HG03103 (cell line): ENCODE results near the gene CAPNS2.

Experiments
- ATAC-seq: cut with Tn5 transposase; IDR thresholded peaks from one replicate; pipeline ENCODE4 v1.9.1; 2021; ENCODE audit warnings: low read depth; ENCODE audit not compliant: unreplicated experiment

CAPNS2 gene

GRCh38 chr16:55566432-55567175, at the start of gene CAPNS2:
TSS of gene CAPNS2 (plus strand) at chr16:55566684. CDS start at chr16:55566757, 73 bp downstream.
- no peak for ATAC-seq

- ATAC-seq = no peak
Measured at GRCh38 chr16:55521792-55522191, 44.7 kb upstream of the CAPNS2 start.

GRCh38 chr16:55526441-55526840, 40.0 kb upstream of the CAPNS2 start:
- ATAC-seq = no peak

- ATAC-seq = no peak
Measured at GRCh38 chr16:55527885-55528284, 38.6 kb upstream of the CAPNS2 start.

GRCh38 chr16:55529018-55529417, 37.5 kb upstream of the CAPNS2 start:
- ATAC-seq = no peak

GRCh38 chr16:55530316-55530856, 36.1 kb upstream of the CAPNS2 start:
- no peak for ATAC-seq

GRCh38 chr16:55532227-55532626, 34.3 kb upstream of the CAPNS2 start:
- no peak for ATAC-seq

GRCh38 chr16:55534756-55535155, 31.7 kb upstream of the CAPNS2 start:
- ATAC-seq = no peak

GRCh38 chr16:55539049-55539448, 27.4 kb upstream of the CAPNS2 start:
- ATAC-seq = no peak

GRCh38 chr16:55539488-55539887, 27.0 kb upstream of the CAPNS2 start:
- no peak for ATAC-seq

GRCh38 chr16:55540221-55540620, 26.3 kb upstream of the CAPNS2 start:
- ATAC-seq = no peak

GRCh38 chr16:55542459-55543082, 23.9 kb upstream of the CAPNS2 start:
- ATAC-seq = no peak

- ATAC-seq = no peak
Measured at GRCh38 chr16:55543472-55543871, 23.0 kb upstream of the CAPNS2 start.

GRCh38 chr16:55552621-55553020, 13.9 kb upstream of the CAPNS2 start:
- no peak for ATAC-seq

- ATAC-seq = no peak
Measured at GRCh38 chr16:55555436-55555835, 11.0 kb upstream of the CAPNS2 start.

GRCh38 chr16:55557186-55557585, 9.3 kb upstream of the CAPNS2 start:
- no peak for ATAC-seq

- ATAC-seq = no peak
Measured at GRCh38 chr16:55559233-55559632, 7.3 kb upstream of the CAPNS2 start.

- no peak for ATAC-seq
Measured at GRCh38 chr16:55559933-55560516, 6.5 kb upstream of the CAPNS2 start.

- no peak for ATAC-seq
Measured at GRCh38 chr16:55561319-55561848, 5.1 kb upstream of the CAPNS2 start.

- no peak for ATAC-seq
Measured at GRCh38 chr16:55562936-55563335, 3.5 kb upstream of the CAPNS2 start.

GRCh38 chr16:55563797-55564196, 2.7 kb upstream of the CAPNS2 start:
- ATAC-seq = no peak
